ENCODE data around the gene PCBP3.

The PCBP3 gene

GRCh38 chr21:45735259-45736000 lies 91.9 kb downstream of the PCBP3 start:
- DNase-seq = no peak

- DNase-seq = no peak
Measured at GRCh38 chr21:45736042-45736689, 92.6 kb downstream of the PCBP3 start.

GRCh38 chr21:45736690-45737484 lies 93.4 kb downstream of the PCBP3 start:
- DNase-seq = no peak

- DNase-seq = no peak
Measured at GRCh38 chr21:45737485-45738166, 94.1 kb downstream of the PCBP3 start.

GRCh38 chr21:45739218-45740087 lies 95.9 kb downstream of the PCBP3 start:
- DNase-seq = no peak

- DNase-seq = no peak
Measured at GRCh38 chr21:45740088-45740440, 96.5 kb downstream of the PCBP3 start.

GRCh38 chr21:45740491-45741357 lies 97.2 kb downstream of the PCBP3 start:
- DNase-seq = no peak

- DNase-seq = no peak
Measured at GRCh38 chr21:45741691-45742090, 98.2 kb downstream of the PCBP3 start.

- no peak for DNase-seq
Measured at GRCh38 chr21:45742247-45742646, 98.7 kb downstream of the PCBP3 start.

- DNase-seq = no peak
Measured at GRCh38 chr21:45745256-45745655, 101.7 kb downstream of the PCBP3 start.

- no peak for DNase-seq
Measured at GRCh38 chr21:45747233-45747766, 103.8 kb downstream of the PCBP3 start.

GRCh38 chr21:45747802-45748445 lies 104.4 kb downstream of the PCBP3 start:
- DNase-seq = no peak

- no peak for DNase-seq
Measured at GRCh38 chr21:45748593-45748992, 105.1 kb downstream of the PCBP3 start.

- DNase-seq = no peak
Measured at GRCh38 chr21:45749974-45750373, 106.4 kb downstream of the PCBP3 start.

- no peak for DNase-seq
Measured at GRCh38 chr21:45750936-45751335, 107.4 kb downstream of the PCBP3 start.

- DNase-seq = no peak
Measured at GRCh38 chr21:45753445-45753844, 109.9 kb downstream of the PCBP3 start.

- no peak for DNase-seq
Measured at GRCh38 chr21:45756029-45756428, 112.5 kb downstream of the PCBP3 start.

GRCh38 chr21:45756669-45757068 lies 113.1 kb downstream of the PCBP3 start:
- DNase-seq = no peak

- no peak for DNase-seq
Measured at GRCh38 chr21:45761704-45762103, 118.2 kb downstream of the PCBP3 start.

GRCh38 chr21:45763074-45763473 lies 119.5 kb downstream of the PCBP3 start:
- DNase-seq = no peak

All from stimulated activated CD4-positive, alpha-beta T cell treated with anti-CD3 and anti-CD28 coated beads, Interleukin-4, amount 100 ng/mL, for 24 hours (primary cell).